ENCODE measurements around the gene ERC1. TPM values are rescaled to one million over a fixed set of nuclear protein-coding genes. Genes with fewer than 3 reads are reported as not detected.

The ERC1 gene
- total and polyA plus RNA-seq, 9 of the 15 experiments (the other 6 are each of a cell fraction or from before 2014, with no cell fraction given), result 0.74 to 11.8 (median 4.8) TPM

- no peak for TF ChIP-seq JUND (IDR thresholded peaks at IDR 0.05; ENCODE audit: borderline replicate concordance, low read depth, low read length)
- TF ChIP-seq JUND (tag; IDR thresholded peaks at IDR 0.05; ENCODE audit: borderline replicate concordance, low read depth, low read length), result 0 out of 3 replicates have a peak, but pooled peaks have one; percentile 38
- TF ChIP-seq, protein P1, sequence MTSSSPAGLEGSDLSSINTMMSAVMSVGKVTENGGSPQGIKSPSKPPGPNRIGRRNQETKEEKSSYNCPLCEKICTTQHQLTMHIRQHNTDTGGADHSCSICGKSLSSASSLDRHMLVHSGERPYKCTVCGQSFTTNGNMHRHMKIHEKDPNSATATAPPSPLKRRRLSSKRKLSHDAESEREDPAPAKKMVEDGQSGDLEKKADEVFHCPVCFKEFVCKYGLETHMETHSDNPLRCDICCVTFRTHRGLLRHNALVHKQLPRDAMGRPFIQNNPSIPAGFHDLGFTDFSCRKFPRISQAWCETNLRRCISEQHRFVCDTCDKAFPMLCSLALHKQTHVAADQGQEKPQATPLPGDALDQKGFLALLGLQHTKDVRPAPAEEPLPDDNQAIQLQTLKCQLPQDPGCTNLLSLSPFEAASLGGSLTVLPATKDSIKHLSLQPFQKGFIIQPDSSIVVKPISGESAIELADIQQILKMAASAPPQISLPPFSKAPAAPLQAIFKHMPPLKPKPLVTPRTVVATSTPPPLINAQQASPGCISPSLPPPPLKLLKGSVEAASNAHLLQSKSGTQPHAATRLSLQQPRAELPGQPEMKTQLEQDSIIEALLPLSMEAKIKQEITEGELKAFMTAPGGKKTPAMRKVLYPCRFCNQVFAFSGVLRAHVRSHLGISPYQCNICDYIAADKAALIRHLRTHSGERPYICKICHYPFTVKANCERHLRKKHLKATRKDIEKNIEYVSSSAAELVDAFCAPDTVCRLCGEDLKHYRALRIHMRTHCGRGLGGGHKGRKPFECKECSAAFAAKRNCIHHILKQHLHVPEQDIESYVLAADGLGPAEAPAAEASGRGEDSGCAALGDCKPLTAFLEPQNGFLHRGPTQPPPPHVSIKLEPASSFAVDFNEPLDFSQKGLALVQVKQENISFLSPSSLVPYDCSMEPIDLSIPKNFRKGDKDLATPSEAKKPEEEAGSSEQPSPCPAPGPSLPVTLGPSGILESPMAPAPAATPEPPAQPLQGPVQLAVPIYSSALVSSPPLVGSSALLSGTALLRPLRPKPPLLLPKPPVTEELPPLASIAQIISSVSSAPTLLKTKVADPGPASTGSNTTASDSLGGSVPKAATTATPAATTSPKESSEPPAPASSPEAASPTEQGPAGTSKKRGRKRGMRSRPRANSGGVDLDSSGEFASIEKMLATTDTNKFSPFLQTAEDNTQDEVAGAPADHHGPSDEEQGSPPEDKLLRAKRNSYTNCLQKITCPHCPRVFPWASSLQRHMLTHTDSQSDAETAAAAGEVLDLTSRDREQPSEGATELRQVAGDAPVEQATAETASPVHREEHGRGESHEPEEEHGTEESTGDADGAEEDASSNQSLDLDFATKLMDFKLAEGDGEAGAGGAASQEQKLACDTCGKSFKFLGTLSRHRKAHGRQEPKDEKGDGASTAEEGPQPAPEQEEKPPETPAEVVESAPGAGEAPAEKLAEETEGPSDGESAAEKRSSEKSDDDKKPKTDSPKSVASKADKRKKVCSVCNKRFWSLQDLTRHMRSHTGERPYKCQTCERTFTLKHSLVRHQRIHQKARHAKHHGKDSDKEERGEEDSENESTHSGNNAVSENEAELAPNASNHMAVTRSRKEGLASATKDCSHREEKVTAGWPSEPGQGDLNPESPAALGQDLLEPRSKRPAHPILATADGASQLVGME (CRISPR knock-in tag; IDR thresholded peaks at IDR 0.05), result no peak
- TF ChIP-seq MAFG (tag; conservative IDR thresholded peaks at IDR 0.05), result peak; percentile 97
- no peak for TF ChIP-seq DEAF1 (CRISPR knock-in tag; IDR thresholded peaks at IDR 0.05)
- TF ChIP-seq WHSC1 (IDR thresholded peaks at IDR 0.05; ENCODE audit: low read length), result no peak
- TF ChIP-seq POLR2H (tag; IDR thresholded peaks at IDR 0.05; ENCODE audit: low read depth), result no peak
- TF ChIP-seq SMARCA4 (IDR thresholded peaks at IDR 0.05), result peak; percentile 52; the same call in 1 of the 2 replicates
- TF ChIP-seq ZNF316 (IDR thresholded peaks at IDR 0.05), result peak; percentile 99
- no peak for TF ChIP-seq MCM7 (IDR thresholded peaks at IDR 0.05)
- TF ChIP-seq, protein P2, sequence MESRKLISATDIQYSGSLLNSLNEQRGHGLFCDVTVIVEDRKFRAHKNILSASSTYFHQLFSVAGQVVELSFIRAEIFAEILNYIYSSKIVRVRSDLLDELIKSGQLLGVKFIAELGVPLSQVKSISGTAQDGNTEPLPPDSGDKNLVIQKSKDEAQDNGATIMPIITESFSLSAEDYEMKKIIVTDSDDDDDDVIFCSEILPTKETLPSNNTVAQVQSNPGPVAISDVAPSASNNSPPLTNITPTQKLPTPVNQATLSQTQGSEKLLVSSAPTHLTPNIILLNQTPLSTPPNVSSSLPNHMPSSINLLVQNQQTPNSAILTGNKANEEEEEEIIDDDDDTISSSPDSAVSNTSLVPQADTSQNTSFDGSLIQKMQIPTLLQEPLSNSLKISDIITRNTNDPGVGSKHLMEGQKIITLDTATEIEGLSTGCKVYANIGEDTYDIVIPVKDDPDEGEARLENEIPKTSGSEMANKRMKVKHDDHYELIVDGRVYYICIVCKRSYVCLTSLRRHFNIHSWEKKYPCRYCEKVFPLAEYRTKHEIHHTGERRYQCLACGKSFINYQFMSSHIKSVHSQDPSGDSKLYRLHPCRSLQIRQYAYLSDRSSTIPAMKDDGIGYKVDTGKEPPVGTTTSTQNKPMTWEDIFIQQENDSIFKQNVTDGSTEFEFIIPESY (CRISPR knock-in tag; IDR thresholded peaks at IDR 0.05), result no peak
- TF ChIP-seq ETV1 (tag; conservative IDR thresholded peaks at IDR 0.05; ENCODE audit: low read depth), result no peak
- TF ChIP-seq, protein P3, sequence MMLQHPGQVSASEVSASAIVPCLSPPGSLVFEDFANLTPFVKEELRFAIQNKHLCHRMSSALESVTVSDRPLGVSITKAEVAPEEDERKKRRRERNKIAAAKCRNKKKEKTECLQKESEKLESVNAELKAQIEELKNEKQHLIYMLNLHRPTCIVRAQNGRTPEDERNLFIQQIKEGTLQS (IDR thresholded peaks at IDR 0.05), result peak; percentile 26; the same call in 1 of the 2 replicates
- TF ChIP-seq, protein P3 (CRISPR knock-in tag; conservative IDR thresholded peaks at IDR 0.05), result no peak
- 0 out of 2 replicates have a peak, but pooled peaks have one; percentile 13 for TF ChIP-seq LEF1 (IDR thresholded peaks at IDR 0.05)
These were observed 333.9 kb downstream of the ERC1 start (continued) for GRCh38 chr12:1324910-1325309.

Data from K562 (cell line).